ENCODE data around the gene ABCC5. TPM values are rescaled to one million over a fixed set of nuclear protein-coding genes. Genes with fewer than 3 reads are reported as not detected.

Gene ABCC5
- polyA plus RNA-seq, 1 donor (not counting 4 experiments of a cell fraction or from before 2014, with no cell fraction given): 28.7 TPM

- FAIRE-seq (no peak), DNase-seq (ENCODE audit: low read depth, low spot score) (no peak)
- Histone ChIP-seq H3K4me2 (ENCODE audit: control insufficient read depth, extremely low read depth, insufficient read depth, low read depth, low read length) (no peak overlapping the region), H3K9ac (ENCODE audit: control insufficient read depth, extremely low read depth, insufficient read depth, low read length) (no peak overlapping the region), H2AFZ (ENCODE audit: control insufficient read depth, low read length) (no peak overlapping the region), H3K9me3 (ENCODE audit: control insufficient read depth, low read depth, low read length) (peaks cover 2% of the 10 kb centered on the region), H3K9me1 (ENCODE audit: control insufficient read depth, extremely low read depth, insufficient read depth, low read length) (no peaks in the 10 kb centered on the region), H4K20me1 (ENCODE audit: control insufficient read depth, extremely low read depth, insufficient read depth, low read length) (no peaks in the 10 kb centered on the region), H3K4me1 (ENCODE audit: control insufficient read depth, extremely low read depth, insufficient read depth, low read length) (peaks cover 13% of the 10 kb centered on the region), H3K79me2 (ENCODE audit: control insufficient read depth, insufficient read depth, low read length) (no peaks in the 10 kb centered on the region), H3K27me3 (ENCODE audit: control insufficient read depth, extremely low read depth, insufficient read depth, low read length) (no peaks in the 10 kb centered on the region), H3K27ac (ENCODE audit: control insufficient read depth, insufficient read depth, low read length) (no peak overlapping the region), H3K36me3 (ENCODE audit: control insufficient read depth in 2 of 2, extremely low read depth in 1 of 2, insufficient read depth in 2 of 2, low read length in 2 of 2) (peaks cover 7 to 16% of the 10 kb centered on the region in 2 experiments), H3K4me3 (ENCODE audit: control insufficient read depth in 2 of 3, extremely low read depth in 1 of 3, insufficient read depth in 2 of 3, low read depth in 1 of 3, low read length in 3 of 3) (no peak overlapping the region)
- dilution Hi-C loops (cut with MboI; ENCODE audit: extremely low pct_ligation_motif_present, low sequenced_read_pairs): no loop called here
- TF ChIP-seq, protein P1, sequence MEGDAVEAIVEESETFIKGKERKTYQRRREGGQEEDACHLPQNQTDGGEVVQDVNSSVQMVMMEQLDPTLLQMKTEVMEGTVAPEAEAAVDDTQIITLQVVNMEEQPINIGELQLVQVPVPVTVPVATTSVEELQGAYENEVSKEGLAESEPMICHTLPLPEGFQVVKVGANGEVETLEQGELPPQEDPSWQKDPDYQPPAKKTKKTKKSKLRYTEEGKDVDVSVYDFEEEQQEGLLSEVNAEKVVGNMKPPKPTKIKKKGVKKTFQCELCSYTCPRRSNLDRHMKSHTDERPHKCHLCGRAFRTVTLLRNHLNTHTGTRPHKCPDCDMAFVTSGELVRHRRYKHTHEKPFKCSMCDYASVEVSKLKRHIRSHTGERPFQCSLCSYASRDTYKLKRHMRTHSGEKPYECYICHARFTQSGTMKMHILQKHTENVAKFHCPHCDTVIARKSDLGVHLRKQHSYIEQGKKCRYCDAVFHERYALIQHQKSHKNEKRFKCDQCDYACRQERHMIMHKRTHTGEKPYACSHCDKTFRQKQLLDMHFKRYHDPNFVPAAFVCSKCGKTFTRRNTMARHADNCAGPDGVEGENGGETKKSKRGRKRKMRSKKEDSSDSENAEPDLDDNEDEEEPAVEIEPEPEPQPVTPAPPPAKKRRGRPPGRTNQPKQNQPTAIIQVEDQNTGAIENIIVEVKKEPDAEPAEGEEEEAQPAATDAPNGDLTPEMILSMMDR (optimal IDR thresholded peaks at IDR 0.05 in 1 of 3, IDR thresholded peaks at IDR 0.05 in 1 of 3, conservative IDR thresholded peaks at IDR 0.05 in 1 of 3; ENCODE audit: extremely low read depth in 1 of 3, insufficient read depth in 2 of 3, low read length in 3 of 3): no peak
- no peak for TF ChIP-seq EZH2 (IDR thresholded peaks at IDR 0.05; ENCODE audit: low read length)
Measured at GRCh38 chr3:183954875-183955274, 62.8 kb downstream of the ABCC5 start.

GRCh38 chr3:183953471-183954070 is 64.1 kb downstream of the ABCC5 start:
- no peak for DNase-seq (ENCODE audit: low read depth, low spot score)
- Histone ChIP-seq H4K20me1 (ENCODE audit: control insufficient read depth, extremely low read depth, insufficient read depth, low read length) (no peaks in the 10 kb centered on the region), H3K4me2 (ENCODE audit: control insufficient read depth, extremely low read depth, insufficient read depth, low read depth, low read length) (no peak overlapping the region), H3K9ac (ENCODE audit: control insufficient read depth, extremely low read depth, insufficient read depth, low read length) (no peak overlapping the region), H3K27me3 (ENCODE audit: control insufficient read depth, extremely low read depth, insufficient read depth, low read length) (no peaks in the 10 kb centered on the region), H3K27ac (ENCODE audit: control insufficient read depth, insufficient read depth, low read length) (no peak overlapping the region), H3K9me3 (ENCODE audit: control insufficient read depth, low read depth, low read length) (peaks cover 2% of the 10 kb centered on the region), H3K4me3 (ENCODE audit: control insufficient read depth in 2 of 3, extremely low read depth in 1 of 3, insufficient read depth in 2 of 3, low read depth in 1 of 3, low read length in 3 of 3) (no peak overlapping the region), H2AFZ (ENCODE audit: control insufficient read depth, low read length) (no peak overlapping the region), H3K9me1 (ENCODE audit: control insufficient read depth, extremely low read depth, insufficient read depth, low read length) (no peaks in the 10 kb centered on the region), H3K79me2 (ENCODE audit: control insufficient read depth, insufficient read depth, low read length) (no peaks in the 10 kb centered on the region), H3K4me1 (ENCODE audit: control insufficient read depth, extremely low read depth, insufficient read depth, low read length) (peaks cover 2% of the 10 kb centered on the region), H3K36me3 (ENCODE audit: control insufficient read depth in 2 of 2, extremely low read depth in 1 of 2, insufficient read depth in 2 of 2, low read length in 2 of 2) (peaks cover 7 to 21% of the 10 kb centered on the region in 2 experiments)
- no peak for FAIRE-seq
- TF ChIP-seq, protein P1 (optimal IDR thresholded peaks at IDR 0.05 in 1 of 3, IDR thresholded peaks at IDR 0.05 in 1 of 3, conservative IDR thresholded peaks at IDR 0.05 in 1 of 3; ENCODE audit: extremely low read depth in 1 of 3, insufficient read depth in 2 of 3, low read length in 3 of 3): no peak
- no peak for TF ChIP-seq EZH2 (IDR thresholded peaks at IDR 0.05; ENCODE audit: low read length)
- dilution Hi-C loops (cut with MboI; ENCODE audit: extremely low pct_ligation_motif_present, low sequenced_read_pairs): no loop called here

Data from keratinocyte (primary cell).